ENCODE measurements around the gene TBC1D22A. TPM values are rescaled to one million over a fixed set of nuclear protein-coding genes. Genes with fewer than 3 reads are reported as not detected.

TBC1D22A gene
- polyA plus RNA-seq, 1 donor from 2014 or later: 9.3 TPM

DNA sequence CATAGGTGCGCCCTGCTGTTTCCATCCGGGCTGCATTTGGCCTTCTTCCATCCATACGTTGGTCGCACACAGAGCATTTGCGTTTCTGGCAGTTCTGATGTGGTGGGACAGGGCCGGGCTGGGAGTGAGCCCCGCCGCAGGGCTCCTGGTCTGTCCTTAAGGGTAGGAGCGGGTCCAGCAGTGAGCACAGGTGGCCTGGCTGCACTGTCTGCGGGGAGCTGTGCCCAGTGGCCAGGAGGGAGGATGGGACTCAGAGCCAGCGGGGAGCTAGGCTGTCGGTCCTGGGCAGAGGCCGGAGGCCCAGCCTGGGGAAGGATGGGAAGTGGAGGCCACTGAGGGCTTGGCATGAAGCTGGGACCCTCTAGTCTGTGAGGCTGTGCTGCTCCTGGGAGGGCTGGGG is 385.1 kb downstream of the TBC1D22A start:
- Histone ChIP-seq H3K4me2 (ENCODE audit: low read length) (no peak overlapping the region), H4K20me1 (ENCODE audit: insufficient read depth) (no peaks in the 10 kb centered on the region), H3K9me2 (ENCODE audit: insufficient read depth, low read length) (no peaks in the 10 kb centered on the region), H3K79me2 (replicated peaks; ENCODE audit: insufficient read depth, low read length) (no peaks in the 10 kb centered on the region), H2AFZ (ENCODE audit: low read depth, low read length) (no peak overlapping the region), H3K9me3 (ENCODE audit: low read length) (no peaks in the 10 kb centered on the region), H3K27ac (ENCODE audit: low read length) (no peak overlapping the region), H3K9ac (ENCODE audit: low read length) (no peak overlapping the region), H3F3A (ENCODE audit: insufficient read depth, low read length, poor library complexity, severe bottlenecking) (no peaks in the 10 kb centered on the region), H3K4me3 (ENCODE audit: low read length) (no peak overlapping the region), H3K27me3 (ENCODE audit: insufficient read depth, low read depth, low read length) (no peaks in the 10 kb centered on the region), H3K36me3 (ENCODE audit: insufficient read depth, low read length) (no peaks in the 10 kb centered on the region)
- TF ChIP-seq, protein P1, sequence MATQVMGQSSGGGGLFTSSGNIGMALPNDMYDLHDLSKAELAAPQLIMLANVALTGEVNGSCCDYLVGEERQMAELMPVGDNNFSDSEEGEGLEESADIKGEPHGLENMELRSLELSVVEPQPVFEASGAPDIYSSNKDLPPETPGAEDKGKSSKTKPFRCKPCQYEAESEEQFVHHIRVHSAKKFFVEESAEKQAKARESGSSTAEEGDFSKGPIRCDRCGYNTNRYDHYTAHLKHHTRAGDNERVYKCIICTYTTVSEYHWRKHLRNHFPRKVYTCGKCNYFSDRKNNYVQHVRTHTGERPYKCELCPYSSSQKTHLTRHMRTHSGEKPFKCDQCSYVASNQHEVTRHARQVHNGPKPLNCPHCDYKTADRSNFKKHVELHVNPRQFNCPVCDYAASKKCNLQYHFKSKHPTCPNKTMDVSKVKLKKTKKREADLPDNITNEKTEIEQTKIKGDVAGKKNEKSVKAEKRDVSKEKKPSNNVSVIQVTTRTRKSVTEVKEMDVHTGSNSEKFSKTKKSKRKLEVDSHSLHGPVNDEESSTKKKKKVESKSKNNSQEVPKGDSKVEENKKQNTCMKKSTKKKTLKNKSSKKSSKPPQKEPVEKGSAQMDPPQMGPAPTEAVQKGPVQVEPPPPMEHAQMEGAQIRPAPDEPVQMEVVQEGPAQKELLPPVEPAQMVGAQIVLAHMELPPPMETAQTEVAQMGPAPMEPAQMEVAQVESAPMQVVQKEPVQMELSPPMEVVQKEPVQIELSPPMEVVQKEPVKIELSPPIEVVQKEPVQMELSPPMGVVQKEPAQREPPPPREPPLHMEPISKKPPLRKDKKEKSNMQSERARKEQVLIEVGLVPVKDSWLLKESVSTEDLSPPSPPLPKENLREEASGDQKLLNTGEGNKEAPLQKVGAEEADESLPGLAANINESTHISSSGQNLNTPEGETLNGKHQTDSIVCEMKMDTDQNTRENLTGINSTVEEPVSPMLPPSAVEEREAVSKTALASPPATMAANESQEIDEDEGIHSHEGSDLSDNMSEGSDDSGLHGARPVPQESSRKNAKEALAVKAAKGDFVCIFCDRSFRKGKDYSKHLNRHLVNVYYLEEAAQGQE (IDR thresholded peaks at IDR 0.05; ENCODE audit: borderline replicate concordance): no peak
- TF ChIP-seq EZH2 (IDR thresholded peaks at IDR 0.05; ENCODE audit: borderline replicate concordance, insufficient read depth, low read length, poor library complexity, severe bottlenecking): no peak
- TF ChIP-seq, protein P2, sequence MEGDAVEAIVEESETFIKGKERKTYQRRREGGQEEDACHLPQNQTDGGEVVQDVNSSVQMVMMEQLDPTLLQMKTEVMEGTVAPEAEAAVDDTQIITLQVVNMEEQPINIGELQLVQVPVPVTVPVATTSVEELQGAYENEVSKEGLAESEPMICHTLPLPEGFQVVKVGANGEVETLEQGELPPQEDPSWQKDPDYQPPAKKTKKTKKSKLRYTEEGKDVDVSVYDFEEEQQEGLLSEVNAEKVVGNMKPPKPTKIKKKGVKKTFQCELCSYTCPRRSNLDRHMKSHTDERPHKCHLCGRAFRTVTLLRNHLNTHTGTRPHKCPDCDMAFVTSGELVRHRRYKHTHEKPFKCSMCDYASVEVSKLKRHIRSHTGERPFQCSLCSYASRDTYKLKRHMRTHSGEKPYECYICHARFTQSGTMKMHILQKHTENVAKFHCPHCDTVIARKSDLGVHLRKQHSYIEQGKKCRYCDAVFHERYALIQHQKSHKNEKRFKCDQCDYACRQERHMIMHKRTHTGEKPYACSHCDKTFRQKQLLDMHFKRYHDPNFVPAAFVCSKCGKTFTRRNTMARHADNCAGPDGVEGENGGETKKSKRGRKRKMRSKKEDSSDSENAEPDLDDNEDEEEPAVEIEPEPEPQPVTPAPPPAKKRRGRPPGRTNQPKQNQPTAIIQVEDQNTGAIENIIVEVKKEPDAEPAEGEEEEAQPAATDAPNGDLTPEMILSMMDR (IDR thresholded peaks at IDR 0.05; ENCODE audit: poor library complexity, severe bottlenecking): no peak
- TF ChIP-seq MXI1 (conservative IDR thresholded peaks at IDR 0.05; ENCODE audit: poor library complexity, severe bottlenecking): no peak
- no peak for TF ChIP-seq TAF1 (IDR thresholded peaks at IDR 0.05; ENCODE audit: low read depth)
- no peak for TF ChIP-seq POLR2AphosphoS5 (IDR thresholded peaks at IDR 0.05)
- no peak for TF ChIP-seq SMC3 (conservative IDR thresholded peaks at IDR 0.05; ENCODE audit: poor library complexity)
- TF ChIP-seq RAD21 (conservative IDR thresholded peaks at IDR 0.05): no peak
- no peak for TF ChIP-seq EP300 (conservative IDR thresholded peaks at IDR 0.05; ENCODE audit: poor library complexity, severe bottlenecking)

DNA sequence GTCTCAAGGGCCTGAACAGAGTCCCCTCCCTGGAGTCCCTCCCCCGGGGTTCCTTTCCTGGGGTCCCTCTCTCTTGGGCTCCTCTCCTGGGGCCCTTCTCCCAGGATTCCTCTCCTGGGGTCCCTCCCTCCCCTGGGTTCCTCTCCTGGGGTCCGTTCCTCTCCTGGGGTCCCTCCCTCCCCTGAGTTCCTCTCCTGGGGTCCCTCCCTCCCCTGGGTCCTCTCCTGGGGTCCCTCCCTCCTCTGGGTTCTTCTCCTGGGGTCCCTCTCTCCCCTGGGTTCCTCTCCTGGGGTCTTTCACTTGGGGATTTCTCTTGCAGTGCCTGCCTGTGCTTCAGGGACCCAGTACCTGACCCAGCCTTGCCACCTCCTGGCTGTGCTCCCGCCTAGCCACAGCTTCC is 386.1 kb downstream of the TBC1D22A start:
- no peak overlapping the region for H3K4me3 ChIP-seq (ENCODE audit: low read length)
- no peak overlapping the region for H3K27ac ChIP-seq (ENCODE audit: low read length)
- TF ChIP-seq, protein P1 (IDR thresholded peaks at IDR 0.05; ENCODE audit: borderline replicate concordance): no peak
- TF ChIP-seq, protein P2 (IDR thresholded peaks at IDR 0.05; ENCODE audit: poor library complexity, severe bottlenecking): no peak
- TF ChIP-seq SMC3 (conservative IDR thresholded peaks at IDR 0.05; ENCODE audit: poor library complexity): no peak

More for the DNA sequence above, 386.1 kb downstream of the TBC1D22A start:
- Histone ChIP-seq H3K9me2 (ENCODE audit: insufficient read depth, low read length) (no peaks in the 10 kb centered on the region), H2AFZ (ENCODE audit: low read depth, low read length) (no peak overlapping the region), H3K9me3 (ENCODE audit: low read length) (no peaks in the 10 kb centered on the region), H3K27me3 (ENCODE audit: insufficient read depth, low read depth, low read length) (no peaks in the 10 kb centered on the region), H3K79me2 (replicated peaks; ENCODE audit: insufficient read depth, low read length) (no peaks in the 10 kb centered on the region), H3F3A (ENCODE audit: insufficient read depth, low read length, poor library complexity, severe bottlenecking) (no peaks in the 10 kb centered on the region), H3K9ac (ENCODE audit: low read length) (no peak overlapping the region), H4K20me1 (ENCODE audit: insufficient read depth) (no peaks in the 10 kb centered on the region), H3K4me2 (ENCODE audit: low read length) (no peak overlapping the region), H3K36me3 (ENCODE audit: insufficient read depth, low read length) (no peaks in the 10 kb centered on the region)
